Osteoblast (primary cell): ENCODE results near the gene PLCG2. TPM values are rescaled to one million over a fixed set of nuclear protein-coding genes. Genes with fewer than 3 reads are reported as not detected.

ENCODE experiments used
- DNase-seq: peaks from one replicate; pipeline ENCODE4 v3.0.0; 2011; ENCODE audit warnings: low spot score, mixed read lengths; ENCODE audit not compliant: insufficient read length; ENCODE audit errors: missing footprints
- H2AFZ ChIP-seq: 2 replicates; pipeline ENCODE4 v1.6.0; 2011; ENCODE audit warnings: mild to moderate bottlenecking, low read length
- H3K27ac ChIP-seq: 2 replicates; pipeline ENCODE4 v1.5.1; 2011; ENCODE audit warnings: mild to moderate bottlenecking, low read depth, low read length, moderate library complexity
- H3K27me3 ChIP-seq: 2 replicates; pipeline ENCODE4 v1.6.0; 2012; ENCODE audit warnings: mild to moderate bottlenecking, control low read depth, inconsistent platforms, low read length, moderate library complexity; ENCODE audit not compliant: insufficient read depth
- H3K36me3 ChIP-seq: 2 replicates; pipeline ENCODE4 v1.5.1; 2011; ENCODE audit warnings: mild to moderate bottlenecking, low read length, control low read depth, moderate library complexity; ENCODE audit not compliant: insufficient read depth
- H3K4me1 ChIP-seq: 2 replicates; pipeline ENCODE4 v1.5.1; 2011; ENCODE audit warnings: mild to moderate bottlenecking, low read length, control low read depth, moderate library complexity; ENCODE audit not compliant: insufficient read depth
- H3K4me2 ChIP-seq: 2 replicates; pipeline ENCODE4 v1.6.0; 2011; ENCODE audit warnings: mild to moderate bottlenecking, low read length; ENCODE audit not compliant: insufficient read depth
- H3K4me3 ChIP-seq: fragments of 200-600 bp; sonication (generic); 3 replicates; pipeline ENCODE4 v1.5.1; 2012; ENCODE audit warnings: mild to moderate bottlenecking, low read length, inconsistent platforms; ENCODE audit not compliant: insufficient read depth
- H3K79me2 ChIP-seq: 2 replicates; pipeline ENCODE4 v1.6.0; 2012; ENCODE audit warnings: mild to moderate bottlenecking, low read length, control low read depth, inconsistent platforms; ENCODE audit not compliant: insufficient read depth
- H3K9me3 ChIP-seq: 2 replicates; pipeline ENCODE4 v1.5.1; 2011; ENCODE audit warnings: low read depth, low read length, control low read depth
- H4K20me1 ChIP-seq: 2 replicates; pipeline ENCODE4 v1.6.0; 2012; ENCODE audit warnings: mild to moderate bottlenecking, low read length, control low read depth; ENCODE audit not compliant: insufficient read depth
- total RNA-seq: library from RNA; depleted of rRNA; stranded (reverse); fragments of >200 nt; gene quantifications from 2 replicates; pipeline ENCODE4 v1.2.3, GENCODE V29; 2012
- TF ChIP-seq, protein P1 (sequence below): IDR thresholded peaks from 2 replicates; pipeline ENCODE4 v1.5.1; 2011; ENCODE audit warnings: mild to moderate bottlenecking, low read depth, low read length, moderate library complexity; ENCODE audit errors: extremely low read depth

The PLCG2 gene
- total RNA-seq, 1 donor = 1.1 TPM

DNA sequence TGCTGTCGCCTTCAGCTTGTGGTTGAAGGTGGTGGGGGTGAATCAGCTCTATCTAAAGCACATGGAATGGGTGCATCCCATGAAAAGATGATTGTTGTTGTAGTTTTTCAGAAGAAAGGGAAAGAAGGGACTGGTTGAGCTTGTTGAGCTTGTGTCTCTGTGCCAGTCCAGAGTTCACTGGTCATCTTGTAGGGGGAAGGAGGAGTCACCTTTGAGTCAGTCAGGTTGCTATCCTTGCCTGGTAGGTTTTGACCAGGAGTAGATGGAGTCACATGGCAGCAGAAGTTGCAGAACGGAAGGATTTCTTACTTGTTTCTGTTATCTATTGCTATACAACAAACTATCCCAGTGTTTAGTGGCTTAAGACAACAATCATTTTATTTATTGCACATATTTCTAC, 73.3 kb downstream of the PLCG2 start:
- H4K20me1 ChIP-seq = no peaks in the 10 kb centered on the region
- no peak overlapping the region for H2AFZ ChIP-seq
- H3K36me3 ChIP-seq = no peaks in the 10 kb centered on the region
- no peaks in the 10 kb centered on the region for H3K79me2 ChIP-seq
- no peak overlapping the region for H3K27ac ChIP-seq
- H3K9me3 ChIP-seq = no peaks in the 10 kb centered on the region
- no peak overlapping the region for H3K4me3 ChIP-seq
- DNase-seq = no peak
- H3K4me2 ChIP-seq = no peak overlapping the region
- no peaks in the 10 kb centered on the region for H3K4me1 ChIP-seq
- TF ChIP-seq, protein P1, sequence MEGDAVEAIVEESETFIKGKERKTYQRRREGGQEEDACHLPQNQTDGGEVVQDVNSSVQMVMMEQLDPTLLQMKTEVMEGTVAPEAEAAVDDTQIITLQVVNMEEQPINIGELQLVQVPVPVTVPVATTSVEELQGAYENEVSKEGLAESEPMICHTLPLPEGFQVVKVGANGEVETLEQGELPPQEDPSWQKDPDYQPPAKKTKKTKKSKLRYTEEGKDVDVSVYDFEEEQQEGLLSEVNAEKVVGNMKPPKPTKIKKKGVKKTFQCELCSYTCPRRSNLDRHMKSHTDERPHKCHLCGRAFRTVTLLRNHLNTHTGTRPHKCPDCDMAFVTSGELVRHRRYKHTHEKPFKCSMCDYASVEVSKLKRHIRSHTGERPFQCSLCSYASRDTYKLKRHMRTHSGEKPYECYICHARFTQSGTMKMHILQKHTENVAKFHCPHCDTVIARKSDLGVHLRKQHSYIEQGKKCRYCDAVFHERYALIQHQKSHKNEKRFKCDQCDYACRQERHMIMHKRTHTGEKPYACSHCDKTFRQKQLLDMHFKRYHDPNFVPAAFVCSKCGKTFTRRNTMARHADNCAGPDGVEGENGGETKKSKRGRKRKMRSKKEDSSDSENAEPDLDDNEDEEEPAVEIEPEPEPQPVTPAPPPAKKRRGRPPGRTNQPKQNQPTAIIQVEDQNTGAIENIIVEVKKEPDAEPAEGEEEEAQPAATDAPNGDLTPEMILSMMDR = no peak
- H3K27me3 ChIP-seq = no peaks in the 10 kb centered on the region

- H3K9me3 ChIP-seq = no peaks in the 10 kb centered on the region
- no peaks in the 10 kb centered on the region for H4K20me1 ChIP-seq
- TF ChIP-seq, protein P1 = no peak
- no peak overlapping the region for H3K4me3 ChIP-seq
- H3K27me3 ChIP-seq = no peaks in the 10 kb centered on the region
- no peak for DNase-seq
- no peak overlapping the region for H2AFZ ChIP-seq
- H3K79me2 ChIP-seq = no peaks in the 10 kb centered on the region
- no peak overlapping the region for H3K27ac ChIP-seq
- no peak overlapping the region for H3K4me2 ChIP-seq
- H3K36me3 ChIP-seq = no peaks in the 10 kb centered on the region
- no peaks in the 10 kb centered on the region for H3K4me1 ChIP-seq
Observed at GRCh38 chr16:81855552-81856153, 76.6 kb downstream of the PLCG2 start.

DNA sequence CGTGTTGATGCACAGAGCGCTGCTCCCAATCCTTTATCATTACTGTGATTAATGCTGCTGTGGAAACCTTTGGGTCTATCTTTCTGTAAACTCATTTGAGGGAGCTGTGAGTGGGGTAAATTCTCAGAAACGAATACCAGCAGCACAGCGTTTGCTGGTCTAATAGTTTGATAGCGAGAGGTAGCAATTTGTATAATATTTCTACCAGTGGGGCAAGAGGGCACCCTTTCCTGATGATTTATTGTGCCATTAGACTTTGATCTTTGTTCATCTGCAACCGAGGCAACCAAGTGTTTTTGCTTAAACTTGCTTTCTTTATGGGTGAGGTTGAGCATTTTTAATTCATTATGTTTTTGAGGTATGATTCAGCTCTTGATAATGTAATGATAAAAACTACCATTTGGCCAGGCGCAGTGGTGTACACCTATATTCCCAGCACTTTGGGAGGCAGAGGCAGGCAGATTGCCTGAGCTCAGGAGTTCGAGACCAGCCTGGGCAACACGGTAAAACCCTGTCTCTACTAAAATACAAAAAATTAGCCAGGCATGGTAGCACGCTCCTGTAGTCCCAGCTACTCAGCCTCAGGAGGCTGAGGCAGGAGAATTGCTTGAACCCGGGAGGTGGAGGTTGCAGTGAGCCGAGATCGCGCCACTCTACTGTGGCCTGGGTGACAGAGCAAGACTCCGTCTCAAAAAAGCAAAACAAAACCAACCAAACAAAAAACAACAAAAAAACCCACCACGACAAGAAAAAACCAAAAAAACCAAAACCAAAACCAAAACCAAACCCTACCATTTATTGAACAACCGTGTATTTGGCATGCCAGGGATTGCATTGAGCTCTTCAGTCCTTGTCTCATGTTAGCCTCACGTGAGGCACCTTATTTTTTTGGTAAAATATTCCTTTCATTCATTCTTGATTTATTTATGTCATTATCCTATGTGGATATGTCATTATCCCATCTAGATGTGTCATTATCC, 81.5 kb downstream of the PLCG2 start:
- no peak for DNase-seq
- Histone ChIP-seq H3K4me1 (peaks cover 2% of the 10 kb centered on the region), H3K4me3 (no peak overlapping the region), H3K9me3 (no peaks in the 10 kb centered on the region), H3K27ac (no peak overlapping the region), H2AFZ (no peak overlapping the region), H3K79me2 (no peaks in the 10 kb centered on the region), H4K20me1 (no peaks in the 10 kb centered on the region), H3K27me3 (peaks cover 13% of the 10 kb centered on the region), H3K4me2 (no peak overlapping the region), H3K36me3 (no peaks in the 10 kb centered on the region)
- TF ChIP-seq, protein P1 = no peak

GRCh38 chr16:81861503-81861902, 82.4 kb downstream of the PLCG2 start:
- peaks cover 13% of the 10 kb centered on the region for H3K27me3 ChIP-seq
- H4K20me1 ChIP-seq = no peaks in the 10 kb centered on the region
- H3K36me3 ChIP-seq = no peaks in the 10 kb centered on the region
- H2AFZ ChIP-seq = peak overlapping the region; percentile 56
- peak; percentile 88 for DNase-seq
- no peak overlapping the region for H3K4me3 ChIP-seq
- H3K27ac ChIP-seq = no peak overlapping the region
- H3K79me2 ChIP-seq = no peaks in the 10 kb centered on the region
- TF ChIP-seq, protein P1 = no peak
- H3K4me2 ChIP-seq = peak overlapping the region; percentile 41
- H3K4me1 ChIP-seq = peaks cover 2% of the 10 kb centered on the region
- H3K9me3 ChIP-seq = no peaks in the 10 kb centered on the region
